ENCODE results near the gene MUC5B.

DNA sequence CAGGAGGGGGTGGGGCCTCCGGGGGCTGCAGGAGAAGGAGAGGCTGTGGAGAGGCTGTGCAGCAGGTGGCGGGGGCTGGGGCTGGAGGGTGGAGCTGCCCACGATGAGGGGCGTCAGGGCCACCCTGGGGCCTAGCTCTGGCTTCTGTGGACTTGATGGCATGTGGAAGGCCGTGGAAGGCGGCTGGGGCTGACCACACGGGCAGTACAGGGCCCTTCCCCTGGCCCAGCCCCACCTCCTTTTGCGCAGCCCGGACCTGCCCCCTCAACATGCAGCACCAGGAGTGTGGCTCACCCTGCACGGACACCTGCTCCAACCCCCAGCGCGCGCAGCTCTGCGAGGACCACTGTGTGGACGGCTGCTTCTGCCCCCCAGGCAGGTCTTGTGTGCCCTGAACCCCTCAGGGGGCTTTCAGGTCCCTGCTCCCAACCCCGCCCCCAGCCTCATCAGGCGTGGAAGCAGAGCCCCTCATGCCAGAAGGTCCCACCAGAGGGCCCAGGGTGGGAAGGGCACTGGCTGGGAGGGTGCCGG, 6.1 kb downstream of the MUC5B start:
- TF ChIP-seq, protein P1, sequence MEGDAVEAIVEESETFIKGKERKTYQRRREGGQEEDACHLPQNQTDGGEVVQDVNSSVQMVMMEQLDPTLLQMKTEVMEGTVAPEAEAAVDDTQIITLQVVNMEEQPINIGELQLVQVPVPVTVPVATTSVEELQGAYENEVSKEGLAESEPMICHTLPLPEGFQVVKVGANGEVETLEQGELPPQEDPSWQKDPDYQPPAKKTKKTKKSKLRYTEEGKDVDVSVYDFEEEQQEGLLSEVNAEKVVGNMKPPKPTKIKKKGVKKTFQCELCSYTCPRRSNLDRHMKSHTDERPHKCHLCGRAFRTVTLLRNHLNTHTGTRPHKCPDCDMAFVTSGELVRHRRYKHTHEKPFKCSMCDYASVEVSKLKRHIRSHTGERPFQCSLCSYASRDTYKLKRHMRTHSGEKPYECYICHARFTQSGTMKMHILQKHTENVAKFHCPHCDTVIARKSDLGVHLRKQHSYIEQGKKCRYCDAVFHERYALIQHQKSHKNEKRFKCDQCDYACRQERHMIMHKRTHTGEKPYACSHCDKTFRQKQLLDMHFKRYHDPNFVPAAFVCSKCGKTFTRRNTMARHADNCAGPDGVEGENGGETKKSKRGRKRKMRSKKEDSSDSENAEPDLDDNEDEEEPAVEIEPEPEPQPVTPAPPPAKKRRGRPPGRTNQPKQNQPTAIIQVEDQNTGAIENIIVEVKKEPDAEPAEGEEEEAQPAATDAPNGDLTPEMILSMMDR (IDR thresholded peaks at IDR 0.05; ENCODE audit: insufficient read depth, low read length) = no peak
- no peak for TF ChIP-seq GABPA (IDR thresholded peaks at IDR 0.05; ENCODE audit: low read depth)
